ENCODE measurements around the gene P2RX3. TPM values are rescaled to one million over a fixed set of nuclear protein-coding genes. Genes with fewer than 3 reads are reported as not detected.
A peak's percentile ranks its signal among the peaks of the same experiment; 100 is the strongest.

The P2RX3 gene
- total RNA-seq, 1 experiment from 2014 or later: not detected

- TF ChIP-seq, protein P1, sequence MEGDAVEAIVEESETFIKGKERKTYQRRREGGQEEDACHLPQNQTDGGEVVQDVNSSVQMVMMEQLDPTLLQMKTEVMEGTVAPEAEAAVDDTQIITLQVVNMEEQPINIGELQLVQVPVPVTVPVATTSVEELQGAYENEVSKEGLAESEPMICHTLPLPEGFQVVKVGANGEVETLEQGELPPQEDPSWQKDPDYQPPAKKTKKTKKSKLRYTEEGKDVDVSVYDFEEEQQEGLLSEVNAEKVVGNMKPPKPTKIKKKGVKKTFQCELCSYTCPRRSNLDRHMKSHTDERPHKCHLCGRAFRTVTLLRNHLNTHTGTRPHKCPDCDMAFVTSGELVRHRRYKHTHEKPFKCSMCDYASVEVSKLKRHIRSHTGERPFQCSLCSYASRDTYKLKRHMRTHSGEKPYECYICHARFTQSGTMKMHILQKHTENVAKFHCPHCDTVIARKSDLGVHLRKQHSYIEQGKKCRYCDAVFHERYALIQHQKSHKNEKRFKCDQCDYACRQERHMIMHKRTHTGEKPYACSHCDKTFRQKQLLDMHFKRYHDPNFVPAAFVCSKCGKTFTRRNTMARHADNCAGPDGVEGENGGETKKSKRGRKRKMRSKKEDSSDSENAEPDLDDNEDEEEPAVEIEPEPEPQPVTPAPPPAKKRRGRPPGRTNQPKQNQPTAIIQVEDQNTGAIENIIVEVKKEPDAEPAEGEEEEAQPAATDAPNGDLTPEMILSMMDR (conservative IDR thresholded peaks at IDR 0.05): no peak
- no peak for TF ChIP-seq EZH2 (IDR thresholded peaks at IDR 0.05; ENCODE audit: low read depth)
- intact Hi-C loops (cut with micrococcal nuclease; ENCODE audit: unreplicated experiment): no loop called here
- Histone ChIP-seq H3K79me2 (ENCODE audit: low read depth) (peaks cover 52% of the 10 kb centered on the region), H3K4me2 (peak overlapping the region; percentile 95), H2AFZ (no peak overlapping the region), H4K20me1 (ENCODE audit: insufficient read depth) (peaks cover 48% of the 10 kb centered on the region), H3K27ac (peak overlapping the region; percentile 67), H3K4me1 (replicated peaks; ENCODE audit: insufficient read depth) (peaks cover 54% of the 10 kb centered on the region), H3K36me3 (ENCODE audit: low read depth) (peaks cover 21% of the 10 kb centered on the region), H3K9me2 (ENCODE audit: insufficient read depth) (no peaks in the 10 kb centered on the region), H3K4me3 (no peak overlapping the region), H3F3A (ENCODE audit: insufficient read depth, low read depth) (peaks cover 44% of the 10 kb centered on the region), H3K9me3 (ENCODE audit: insufficient read depth, low read depth) (no peaks in the 10 kb centered on the region), H3K27me3 (ENCODE audit: insufficient read depth, low read depth) (no peaks in the 10 kb centered on the region)
- ChIA-PET POLR2A (ENCODE audit: unreplicated experiment) (no interaction called here), CTCF (no interaction called here)
- DNase-seq: no peak
- no TSS peak for BruUV-seq (replicated peaks)
These were observed 28.1 kb upstream of the P2RX3 start for GRCh38 chr11:57310091-57310490.

DNA sequence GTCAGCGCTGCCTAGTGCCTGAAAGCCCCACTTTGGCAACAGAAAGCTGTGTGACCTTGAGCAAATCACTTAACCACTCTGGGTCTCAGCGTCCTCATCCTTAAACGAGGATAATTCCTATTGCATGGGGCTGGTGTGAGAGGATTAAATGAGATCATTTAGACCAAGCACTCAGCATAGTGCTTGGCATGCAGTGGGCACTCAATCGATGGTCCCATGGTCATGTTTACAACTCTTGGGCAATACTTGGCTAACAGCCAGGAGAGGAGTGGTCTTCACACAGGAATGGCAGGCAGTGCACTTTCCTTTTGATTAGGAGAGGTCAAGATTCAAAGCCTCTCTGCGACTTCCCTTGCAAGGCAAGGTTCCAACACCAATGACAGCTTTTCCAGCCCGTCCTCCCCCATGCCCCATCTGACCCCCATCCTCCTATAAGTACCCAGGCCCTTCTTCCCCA, 27.5 kb upstream of the P2RX3 start:
- Histone ChIP-seq H3K27ac (peak overlapping the region; percentile 67), H3F3A (ENCODE audit: insufficient read depth, low read depth) (peaks cover 44% of the 10 kb centered on the region), H3K79me2 (ENCODE audit: low read depth) (peaks cover 46% of the 10 kb centered on the region), H3K4me3 (peak overlapping the region; percentile 57), H4K20me1 (ENCODE audit: insufficient read depth) (peaks cover 44% of the 10 kb centered on the region), H3K27me3 (ENCODE audit: insufficient read depth, low read depth) (no peaks in the 10 kb centered on the region), H3K9me3 (ENCODE audit: insufficient read depth, low read depth) (no peaks in the 10 kb centered on the region), H2AFZ (no peak overlapping the region), H3K4me1 (replicated peaks; ENCODE audit: insufficient read depth) (peaks cover 54% of the 10 kb centered on the region), H3K9me2 (ENCODE audit: insufficient read depth) (no peaks in the 10 kb centered on the region), H3K36me3 (ENCODE audit: low read depth) (peaks cover 18% of the 10 kb centered on the region), H3K4me2 (peak overlapping the region; percentile 95)
- no peak for TF ChIP-seq EZH2 (IDR thresholded peaks at IDR 0.05; ENCODE audit: low read depth)
- TF ChIP-seq, protein P1 (conservative IDR thresholded peaks at IDR 0.05): no peak
- ChIA-PET POLR2A (ENCODE audit: unreplicated experiment) (interaction anchor here (0.5 to 1.2 kb wide), 3 partner anchors 15 to 196 kb away, joined by 3 to 9 read pairs (median 6); no protein-coding TSS in a partner anchor), CTCF (no interaction called here)
- no peak for DNase-seq
- BruUV-seq (replicated peaks): no TSS peak
- intact Hi-C loops (cut with micrococcal nuclease; ENCODE audit: unreplicated experiment): loop anchor here (1.0 kb wide), 4 partner anchors 12 to 194 kb away; no protein-coding TSS in a partner anchor

DNA sequence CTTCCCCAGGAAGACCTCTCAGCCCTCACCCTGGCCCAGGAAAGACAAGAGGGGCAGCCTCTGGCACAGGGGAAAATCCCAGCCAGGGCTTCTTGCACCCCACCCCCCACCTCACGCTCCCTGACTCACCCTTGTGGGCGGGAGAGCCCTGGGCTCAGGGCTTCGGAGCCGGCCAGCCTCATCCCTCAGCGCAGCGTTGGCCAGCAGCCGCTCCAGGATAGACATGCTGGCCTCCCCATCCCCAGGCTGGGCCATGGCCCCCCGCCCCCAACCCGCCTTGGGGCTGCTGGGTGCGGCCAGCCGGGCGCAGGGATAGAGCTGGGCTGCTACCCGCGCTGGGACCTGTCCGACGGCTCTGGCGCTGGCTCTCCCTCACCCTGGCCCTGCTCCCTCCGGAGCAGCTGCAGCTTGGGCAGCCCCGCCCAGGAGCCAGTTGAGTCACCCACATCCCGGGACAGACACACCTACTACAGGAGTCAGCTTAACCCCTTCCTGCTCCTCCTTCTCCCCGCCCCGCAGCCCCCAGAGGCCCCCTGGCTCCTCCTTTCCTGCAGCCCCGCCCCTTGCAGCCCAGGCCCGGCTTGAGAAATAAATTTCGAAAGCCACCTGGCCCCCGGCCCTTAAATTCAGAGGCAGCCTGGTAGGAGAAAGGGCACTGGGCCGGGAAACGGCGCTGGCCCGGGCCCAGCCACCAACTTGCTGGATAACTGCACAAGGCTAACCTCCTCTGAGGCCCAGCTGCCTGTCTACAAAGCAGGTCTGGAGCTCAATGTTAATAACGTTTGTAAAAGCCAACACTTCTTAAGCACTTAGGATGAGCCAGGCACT, 26.8 kb upstream of the P2RX3 start:
- H3K27ac ChIP-seq: peak overlapping the region; percentile 67
- CTCF ChIA-PET: interaction anchor here (0.5 to 2.3 kb wide), 4 partner anchors 11 to 226 kb away, joined by 3 to 15 read pairs (median 4); no protein-coding TSS in a partner anchor
- H3K4me2 ChIP-seq: peak overlapping the region; percentile 95
- H4K20me1 ChIP-seq (ENCODE audit: insufficient read depth): peaks cover 48% of the 10 kb centered on the region
- intact Hi-C loops (cut with micrococcal nuclease; ENCODE audit: unreplicated experiment): loop anchor here (1.0 kb wide), 4 partner anchors 11 to 195 kb away; no protein-coding TSS in a partner anchor
- peaks cover 44% of the 10 kb centered on the region for H3F3A ChIP-seq (ENCODE audit: insufficient read depth, low read depth)
- POLR2A ChIA-PET (ENCODE audit: unreplicated experiment): interaction anchor here (0.5 to 1.2 kb wide), 7 partner anchors 11 to 331 kb away, joined by 3 to 10 read pairs (median 6); no protein-coding TSS in a partner anchor
- peaks cover 39% of the 10 kb centered on the region for H3K79me2 ChIP-seq (ENCODE audit: low read depth)
- H3K27me3 ChIP-seq (ENCODE audit: insufficient read depth, low read depth): no peaks in the 10 kb centered on the region
- no peak overlapping the region for H2AFZ ChIP-seq
- H3K9me2 ChIP-seq (ENCODE audit: insufficient read depth): no peaks in the 10 kb centered on the region
- H3K4me3 ChIP-seq: peak overlapping the region; percentile 57
- H3K36me3 ChIP-seq (ENCODE audit: low read depth): peaks cover 22% of the 10 kb centered on the region
- no peaks in the 10 kb centered on the region for H3K9me3 ChIP-seq (ENCODE audit: insufficient read depth, low read depth)
- no TSS peak for BruUV-seq (replicated peaks)
- peak; percentile 94 to 99 for DNase-seq
- peaks cover 54% of the 10 kb centered on the region for H3K4me1 ChIP-seq (replicated peaks; ENCODE audit: insufficient read depth)
- no peak for TF ChIP-seq EZH2 (IDR thresholded peaks at IDR 0.05; ENCODE audit: low read depth)
- TF ChIP-seq, protein P1 (conservative IDR thresholded peaks at IDR 0.05): no peak

Data from PC-9 (cell line).